HG03378 (cell line): ENCODE results near the gene INPP5E.
"Not testable (repeated sequence)": the region's sequence is repeated elsewhere in the genome, so short reads cannot be mapped to it uniquely, and the experiment has no call there.

Experiments used
- ATAC-seq: cut with Tn5 transposase; IDR thresholded peaks from one replicate; pipeline ENCODE4 v1.9.1; 2021; ENCODE audit warnings: mild to moderate bottlenecking, moderate library complexity; ENCODE audit not compliant: unreplicated experiment

Gene INPP5E

GRCh38 chr9:136430588-136431234 is 8.9 kb downstream of the INPP5E start:
- ATAC-seq, result no peak

- no peak for ATAC-seq
Measured at GRCh38 chr9:136429683-136430491, 9.8 kb downstream of the INPP5E start.

- ATAC-seq, result no peak
Measured at GRCh38 chr9:136429075-136429628, 10.5 kb downstream of the INPP5E start.

- ATAC-seq, result no peak
Measured at GRCh38 chr9:136426787-136427186, 12.9 kb downstream of the INPP5E start.

- ATAC-seq, result not testable (repeated sequence)
Measured at GRCh38 chr9:136425367-136425766, 14.3 kb downstream of the INPP5E start.

GRCh38 chr9:136424750-136425362 is 14.8 kb downstream of the INPP5E start:
- no peak for ATAC-seq

- no peak for ATAC-seq
Measured at GRCh38 chr9:136423432-136424146, 16.1 kb downstream of the INPP5E start.

GRCh38 chr9:136422876-136423275 is 16.8 kb downstream of the INPP5E start:
- ATAC-seq, result no peak

- no peak for ATAC-seq
Measured at GRCh38 chr9:136421791-136422190, 17.9 kb downstream of the INPP5E start.

- ATAC-seq, result no peak
Measured at GRCh38 chr9:136419092-136419420, 20.6 kb downstream of the INPP5E start.

- ATAC-seq, result no peak
Measured at GRCh38 chr9:136418182-136419091, 21.2 kb downstream of the INPP5E start.

- no peak for ATAC-seq
Measured at GRCh38 chr9:136416914-136417313, 22.7 kb downstream of the INPP5E start.

- ATAC-seq, result no peak
Measured at GRCh38 chr9:136416427-136416826, 23.2 kb downstream of the INPP5E start.

GRCh38 chr9:136412962-136413361 is 26.7 kb downstream of the INPP5E start:
- ATAC-seq, result no peak

- ATAC-seq, result no peak
Measured at GRCh38 chr9:136411378-136411777, 28.3 kb downstream of the INPP5E start.

GRCh38 chr9:136410500-136411287 is 29.0 kb downstream of the INPP5E start, which contains the start of the genes ENTR1 and PMPCA:
Gene ENTR1 (minus strand): TSS chr9:136410614. CDS start chr9:136410397, 217 bp downstream.
Gene PMPCA (plus strand): TSS chr9:136410658. CDS start chr9:136410669, 11 bp downstream.
- peak; percentile 50 for ATAC-seq

GRCh38 chr9:136409557-136410455 is 29.8 kb downstream of the INPP5E start:
- no peak for ATAC-seq

- ATAC-seq, result no peak
Measured at GRCh38 chr9:136407911-136408310, 31.7 kb downstream of the INPP5E start.
